Measurements from ENCODE around the gene GSK3A. TPM values are rescaled to one million over a fixed set of nuclear protein-coding genes. Genes with fewer than 3 reads are reported as not detected.

GSK3A gene
- total and polyA plus RNA-seq, 9 of the 15 experiments (the other 6 are each of a cell fraction or from before 2014, with no cell fraction given), result 0.62 to 90.7 (median 33.3) TPM

- TF ChIP-seq, protein P1, sequence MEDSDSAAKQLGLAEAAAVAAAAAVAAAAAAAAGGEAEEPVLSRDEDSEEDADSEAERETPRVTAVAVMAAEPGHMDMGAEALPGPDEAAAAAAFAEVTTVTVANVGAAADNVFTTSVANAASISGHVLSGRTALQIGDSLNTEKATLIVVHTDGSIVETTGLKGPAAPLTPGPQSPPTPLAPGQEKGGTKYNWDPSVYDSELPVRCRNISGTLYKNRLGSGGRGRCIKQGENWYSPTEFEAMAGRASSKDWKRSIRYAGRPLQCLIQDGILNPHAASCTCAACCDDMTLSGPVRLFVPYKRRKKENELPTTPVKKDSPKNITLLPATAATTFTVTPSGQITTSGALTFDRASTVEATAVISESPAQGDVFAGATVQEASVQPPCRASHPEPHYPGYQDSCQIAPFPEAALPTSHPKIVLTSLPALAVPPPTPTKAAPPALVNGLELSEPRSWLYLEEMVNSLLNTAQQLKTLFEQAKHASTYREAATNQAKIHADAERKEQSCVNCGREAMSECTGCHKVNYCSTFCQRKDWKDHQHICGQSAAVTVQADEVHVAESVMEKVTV (CRISPR knock-in tag; IDR thresholded peaks at IDR 0.05), result peak; percentile 42; the same call in 1 of the 2 replicates
- TF ChIP-seq NR2C1 (IDR thresholded peaks at IDR 0.05) (no peak), NR2C1 (tag; IDR thresholded peaks at IDR 0.05) (no peak), SAP30 (IDR thresholded peaks at IDR 0.05; ENCODE audit: borderline replicate concordance, insufficient read depth, low read depth, low read length, poor library complexity, severe bottlenecking) (no peak), ZNF766 (CRISPR knock-in tag; conservative IDR thresholded peaks at IDR 0.05) (peak; percentile 73; the same call in 1 of the 2 replicates), SMC3 (conservative IDR thresholded peaks at IDR 0.05; ENCODE audit: insufficient read depth, low read depth, low read length) (peak; percentile 85), XRCC5 (IDR thresholded peaks at IDR 0.05; ENCODE audit: low read depth, low read length) (peak; percentile 83; the same call in 1 of the 2 replicates), CTCF (IDR thresholded peaks at IDR 0.05 in 2 of 3, conservative IDR thresholded peaks at IDR 0.05 in 1 of 3; ENCODE audit: insufficient read depth in 2 of 3, low read depth in 1 of 3, low read length in 3 of 3) (peak; percentile 83 to 95 (median 87)), TAF15 (IDR thresholded peaks at IDR 0.05; ENCODE audit: low read depth, low read length) (no peak), MTA1 (IDR thresholded peaks at IDR 0.05; ENCODE audit: borderline replicate concordance) (no peak), MTF1 (CRISPR knock-in tag; IDR thresholded peaks at IDR 0.05; ENCODE audit: borderline replicate concordance) (no peak), EP400 (IDR thresholded peaks at IDR 0.05) (no peak), BRD9 (IDR thresholded peaks at IDR 0.05; ENCODE audit: low read depth, partially characterized antibody) (no peak), ZNF408 (CRISPR knock-in tag; IDR thresholded peaks at IDR 0.05; ENCODE audit: low read depth) (no peak), ILF3 (IDR thresholded peaks at IDR 0.05; ENCODE audit: borderline replicate concordance) (no peak), E4F1 (CRISPR knock-in tag; IDR thresholded peaks at IDR 0.05; ENCODE audit: borderline replicate concordance) (no peak), PYGO2 (tag; IDR thresholded peaks at IDR 0.05) (no peak), POLR2AphosphoS5 (IDR thresholded peaks at IDR 0.05; ENCODE audit: control insufficient read depth, insufficient read depth, low read depth, low read length) (no peak)
- TF ChIP-seq, protein P2, sequence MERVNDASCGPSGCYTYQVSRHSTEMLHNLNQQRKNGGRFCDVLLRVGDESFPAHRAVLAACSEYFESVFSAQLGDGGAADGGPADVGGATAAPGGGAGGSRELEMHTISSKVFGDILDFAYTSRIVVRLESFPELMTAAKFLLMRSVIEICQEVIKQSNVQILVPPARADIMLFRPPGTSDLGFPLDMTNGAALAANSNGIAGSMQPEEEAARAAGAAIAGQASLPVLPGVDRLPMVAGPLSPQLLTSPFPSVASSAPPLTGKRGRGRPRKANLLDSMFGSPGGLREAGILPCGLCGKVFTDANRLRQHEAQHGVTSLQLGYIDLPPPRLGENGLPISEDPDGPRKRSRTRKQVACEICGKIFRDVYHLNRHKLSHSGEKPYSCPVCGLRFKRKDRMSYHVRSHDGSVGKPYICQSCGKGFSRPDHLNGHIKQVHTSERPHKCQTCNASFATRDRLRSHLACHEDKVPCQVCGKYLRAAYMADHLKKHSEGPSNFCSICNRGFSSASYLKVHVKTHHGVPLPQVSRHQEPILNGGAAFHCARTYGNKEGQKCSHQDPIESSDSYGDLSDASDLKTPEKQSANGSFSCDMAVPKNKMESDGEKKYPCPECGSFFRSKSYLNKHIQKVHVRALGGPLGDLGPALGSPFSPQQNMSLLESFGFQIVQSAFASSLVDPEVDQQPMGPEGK (CRISPR knock-in tag; IDR thresholded peaks at IDR 0.05; ENCODE audit: borderline replicate concordance), result no peak
- TF ChIP-seq, protein P3, sequence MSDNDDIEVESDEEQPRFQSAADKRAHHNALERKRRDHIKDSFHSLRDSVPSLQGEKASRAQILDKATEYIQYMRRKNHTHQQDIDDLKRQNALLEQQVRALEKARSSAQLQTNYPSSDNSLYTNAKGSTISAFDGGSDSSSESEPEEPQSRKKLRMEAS (CRISPR knock-in tag; IDR thresholded peaks at IDR 0.05), result peak; percentile 64
These were observed 58.0 kb downstream of the GSK3A start (continued) for GRCh38 chr19:42184401-42184861.
